ENCODE data around the gene HBD. TPM values are rescaled to one million over a fixed set of nuclear protein-coding genes. Genes with fewer than 3 reads are reported as not detected.

Gene HBD
- total RNA-seq, 1 experiment from 2014 or later: not detected

- in situ Hi-C loops (cut with HindIII; ENCODE audit: low pct_unique_long_range_greater_than_20kb, low sequenced_read_pairs): no loop called here
- ATAC-seq (no peak), DNase-seq (ENCODE audit: low read depth, low spot score) (no peak)
- Histone ChIP-seq H3K27me3 (ENCODE audit: control insufficient read depth, insufficient read depth, low read length) (peaks cover 2% of the 10 kb centered on the region; the same call in 1 of the 2 replicates), H3K4me3 (ENCODE audit: low read depth in 2 of 2, low read length in 2 of 2) (no peak overlapping the region), H3K4me1 (ENCODE audit: control insufficient read depth, insufficient read depth, low read length) (no peaks in the 10 kb centered on the region), H3K9me3 (ENCODE audit: control insufficient read depth, insufficient read depth, low read depth, low read length) (no peaks in the 10 kb centered on the region), H3K27ac (ENCODE audit: low read length) (no peak overlapping the region), H3K36me3 (ENCODE audit: control insufficient read depth, insufficient read depth, low read length) (no peaks in the 10 kb centered on the region)
- no TSS peak for BruUV-seq (replicated peaks)
- TF ChIP-seq SIN3A (IDR thresholded peaks at IDR 0.05; ENCODE audit: borderline replicate concordance, insufficient read depth, low read depth, low read length) (no peak), POLR2AphosphoS5 (IDR thresholded peaks at IDR 0.05; ENCODE audit: low read depth, low read length) (no peak), TCF7L2 (IDR thresholded peaks at IDR 0.05; ENCODE audit: low read depth, low read length) (no peak), CTCF (IDR thresholded peaks at IDR 0.05) (no peak)
- TF ChIP-seq, protein P1, sequence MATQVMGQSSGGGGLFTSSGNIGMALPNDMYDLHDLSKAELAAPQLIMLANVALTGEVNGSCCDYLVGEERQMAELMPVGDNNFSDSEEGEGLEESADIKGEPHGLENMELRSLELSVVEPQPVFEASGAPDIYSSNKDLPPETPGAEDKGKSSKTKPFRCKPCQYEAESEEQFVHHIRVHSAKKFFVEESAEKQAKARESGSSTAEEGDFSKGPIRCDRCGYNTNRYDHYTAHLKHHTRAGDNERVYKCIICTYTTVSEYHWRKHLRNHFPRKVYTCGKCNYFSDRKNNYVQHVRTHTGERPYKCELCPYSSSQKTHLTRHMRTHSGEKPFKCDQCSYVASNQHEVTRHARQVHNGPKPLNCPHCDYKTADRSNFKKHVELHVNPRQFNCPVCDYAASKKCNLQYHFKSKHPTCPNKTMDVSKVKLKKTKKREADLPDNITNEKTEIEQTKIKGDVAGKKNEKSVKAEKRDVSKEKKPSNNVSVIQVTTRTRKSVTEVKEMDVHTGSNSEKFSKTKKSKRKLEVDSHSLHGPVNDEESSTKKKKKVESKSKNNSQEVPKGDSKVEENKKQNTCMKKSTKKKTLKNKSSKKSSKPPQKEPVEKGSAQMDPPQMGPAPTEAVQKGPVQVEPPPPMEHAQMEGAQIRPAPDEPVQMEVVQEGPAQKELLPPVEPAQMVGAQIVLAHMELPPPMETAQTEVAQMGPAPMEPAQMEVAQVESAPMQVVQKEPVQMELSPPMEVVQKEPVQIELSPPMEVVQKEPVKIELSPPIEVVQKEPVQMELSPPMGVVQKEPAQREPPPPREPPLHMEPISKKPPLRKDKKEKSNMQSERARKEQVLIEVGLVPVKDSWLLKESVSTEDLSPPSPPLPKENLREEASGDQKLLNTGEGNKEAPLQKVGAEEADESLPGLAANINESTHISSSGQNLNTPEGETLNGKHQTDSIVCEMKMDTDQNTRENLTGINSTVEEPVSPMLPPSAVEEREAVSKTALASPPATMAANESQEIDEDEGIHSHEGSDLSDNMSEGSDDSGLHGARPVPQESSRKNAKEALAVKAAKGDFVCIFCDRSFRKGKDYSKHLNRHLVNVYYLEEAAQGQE (IDR thresholded peaks at IDR 0.05; ENCODE audit: insufficient read depth in 1 of 2, low read depth in 2 of 2, low read length in 1 of 2): no peak
- CTCF ChIA-PET: no interaction called here
- intact Hi-C loops (cut with micrococcal nuclease; ENCODE audit: unreplicated experiment): no loop called here
- POLR2A ChIA-PET: no interaction called here
Measured at GRCh38 chr11:5238486-5238885, 4.2 kb upstream of the HBD start.

DNA sequence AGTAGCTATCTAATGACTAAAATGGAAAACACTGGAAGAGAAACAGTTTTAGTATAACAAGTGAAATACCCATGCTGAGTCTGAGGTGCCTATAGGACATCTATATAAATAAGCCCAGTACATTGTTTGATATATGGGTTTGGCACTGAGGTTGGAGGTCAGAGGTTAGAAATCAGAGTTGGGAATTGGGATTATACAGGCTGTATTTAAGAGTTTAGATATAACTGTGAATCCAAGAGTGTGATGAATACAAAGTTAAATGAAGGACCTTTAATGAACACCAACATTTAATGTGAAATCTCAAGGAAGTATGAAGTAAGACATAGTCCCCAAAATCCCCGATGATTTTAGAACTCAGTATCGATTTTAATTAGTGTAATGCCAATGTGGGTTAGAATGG lies 3.1 kb upstream of the HBD start:
- intact Hi-C loops (cut with micrococcal nuclease; ENCODE audit: unreplicated experiment): no loop called here
- H3K27me3 ChIP-seq (ENCODE audit: control insufficient read depth, insufficient read depth, low read length): peaks cover 2% of the 10 kb centered on the region; the same call in 1 of the 2 replicates
- ATAC-seq: no peak
- no peak for TF ChIP-seq SIN3A (IDR thresholded peaks at IDR 0.05; ENCODE audit: borderline replicate concordance, insufficient read depth, low read depth, low read length)
- no peak for TF ChIP-seq TCF7L2 (IDR thresholded peaks at IDR 0.05; ENCODE audit: low read depth, low read length)
- no peak for TF ChIP-seq CTCF (IDR thresholded peaks at IDR 0.05)
- no peak for TF ChIP-seq POLR2AphosphoS5 (IDR thresholded peaks at IDR 0.05; ENCODE audit: low read depth, low read length)
- TF ChIP-seq, protein P1 (IDR thresholded peaks at IDR 0.05; ENCODE audit: insufficient read depth in 1 of 2, low read depth in 2 of 2, low read length in 1 of 2): no peak
- H3K27ac ChIP-seq (ENCODE audit: low read length): no peak overlapping the region
- DNase-seq (ENCODE audit: low read depth, low spot score): no peak
- H3K9me3 ChIP-seq (ENCODE audit: control insufficient read depth, insufficient read depth, low read depth, low read length): no peaks in the 10 kb centered on the region
- H3K4me1 ChIP-seq (ENCODE audit: control insufficient read depth, insufficient read depth, low read length): no peaks in the 10 kb centered on the region
- ChIA-PET POLR2A (no interaction called here), CTCF (no interaction called here)
- in situ Hi-C loops (cut with HindIII; ENCODE audit: low pct_unique_long_range_greater_than_20kb, low sequenced_read_pairs): no loop called here
- BruUV-seq (replicated peaks): no TSS peak
- H3K36me3 ChIP-seq (ENCODE audit: control insufficient read depth, insufficient read depth, low read length): no peaks in the 10 kb centered on the region
- no peak overlapping the region for H3K4me3 ChIP-seq (ENCODE audit: low read depth in 2 of 2, low read length in 2 of 2)
